ENCODE measurements around the gene CIAO3. TPM values are rescaled to one million over a fixed set of nuclear protein-coding genes. Genes with fewer than 3 reads are reported as not detected.

The CIAO3 gene
- polyA plus RNA-seq, 1 donor from 2014 or later = 57.8 TPM

DNA sequence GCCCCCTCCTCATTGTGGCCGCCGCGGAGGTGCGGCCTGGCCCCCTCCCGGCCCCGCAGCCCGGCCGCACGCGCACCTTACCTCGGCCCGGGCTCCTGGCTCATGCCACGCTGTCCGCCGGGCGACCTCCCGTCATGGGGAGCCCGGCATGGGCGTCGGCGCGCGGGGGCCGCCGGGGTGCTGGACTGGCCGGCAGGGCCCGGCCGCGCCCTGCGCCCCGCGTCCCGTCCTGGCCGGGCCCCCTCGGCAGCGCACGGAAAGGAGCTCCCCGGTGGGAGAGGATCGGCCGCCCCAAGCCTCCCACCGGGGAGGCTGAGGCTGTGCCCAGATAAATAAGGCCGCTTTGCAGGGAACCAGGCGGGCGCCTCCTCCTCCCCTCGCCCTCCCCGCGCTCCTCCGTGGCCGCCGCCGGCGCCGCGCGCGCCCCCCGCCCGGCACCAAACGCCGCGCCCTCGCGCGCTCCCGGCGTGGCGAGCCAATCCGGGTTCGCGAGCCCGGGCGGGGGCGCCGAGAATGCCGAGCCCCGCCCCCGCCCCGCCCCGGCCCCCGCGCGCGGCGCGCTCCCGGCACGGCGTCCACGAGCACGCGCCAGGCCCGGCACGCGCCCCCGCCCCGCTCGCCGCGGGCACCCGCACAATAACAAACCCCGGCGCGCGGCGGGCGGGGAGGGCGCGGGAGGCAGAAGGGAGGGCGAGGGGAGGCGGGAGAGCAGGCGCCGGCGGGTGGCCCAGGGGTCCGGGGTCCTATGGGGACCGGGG, 35.2 kb downstream of the CIAO3 start, which contains the start of gene FBXL16:
FBXL16 (minus strand) TSS at position 371 of the 758 bp plus-strand sequence. CDS start 8,396 bp downstream, outside the sequence.
- Histone ChIP-seq H3K27ac (ENCODE audit: low read length) (peak within 1 kb of the TSS; percentile 86), H4K20me1 (ENCODE audit: insufficient read depth) (peaks cover 37% of the 10 kb centered on the region), H3K4me2 (ENCODE audit: low read length) (peak within 1 kb of the TSS; percentile 87), H3K4me3 (ENCODE audit: low read length) (peak within 1 kb of the TSS; percentile 96), H3K9ac (ENCODE audit: low read length) (peak within 1 kb of the TSS; percentile 89), H3K9me2 (ENCODE audit: insufficient read depth, low read length) (no peaks in the 10 kb centered on the region), H3K9me3 (ENCODE audit: low read length) (no peaks in the 10 kb centered on the region), H3K27me3 (ENCODE audit: insufficient read depth, low read depth, low read length) (peaks cover 18% of the 10 kb centered on the region), H3F3A (ENCODE audit: insufficient read depth, low read length, poor library complexity, severe bottlenecking) (peaks cover under 1% of the 10 kb centered on the region), H2AFZ (ENCODE audit: low read depth, low read length) (peak within 1 kb of the TSS; percentile 2), H3K79me2 (replicated peaks; ENCODE audit: insufficient read depth, low read length) (peaks cover 38% of the 10 kb centered on the region), H3K36me3 (ENCODE audit: insufficient read depth, low read length) (no peaks in the 10 kb centered on the region)
- TF ChIP-seq EP300 (conservative IDR thresholded peaks at IDR 0.05; ENCODE audit: poor library complexity, severe bottlenecking) (peak; percentile 18), MXI1 (conservative IDR thresholded peaks at IDR 0.05; ENCODE audit: poor library complexity, severe bottlenecking) (peak; percentile 47), POLR2AphosphoS5 (IDR thresholded peaks at IDR 0.05) (peak; percentile 54)
- TF ChIP-seq, protein P1, sequence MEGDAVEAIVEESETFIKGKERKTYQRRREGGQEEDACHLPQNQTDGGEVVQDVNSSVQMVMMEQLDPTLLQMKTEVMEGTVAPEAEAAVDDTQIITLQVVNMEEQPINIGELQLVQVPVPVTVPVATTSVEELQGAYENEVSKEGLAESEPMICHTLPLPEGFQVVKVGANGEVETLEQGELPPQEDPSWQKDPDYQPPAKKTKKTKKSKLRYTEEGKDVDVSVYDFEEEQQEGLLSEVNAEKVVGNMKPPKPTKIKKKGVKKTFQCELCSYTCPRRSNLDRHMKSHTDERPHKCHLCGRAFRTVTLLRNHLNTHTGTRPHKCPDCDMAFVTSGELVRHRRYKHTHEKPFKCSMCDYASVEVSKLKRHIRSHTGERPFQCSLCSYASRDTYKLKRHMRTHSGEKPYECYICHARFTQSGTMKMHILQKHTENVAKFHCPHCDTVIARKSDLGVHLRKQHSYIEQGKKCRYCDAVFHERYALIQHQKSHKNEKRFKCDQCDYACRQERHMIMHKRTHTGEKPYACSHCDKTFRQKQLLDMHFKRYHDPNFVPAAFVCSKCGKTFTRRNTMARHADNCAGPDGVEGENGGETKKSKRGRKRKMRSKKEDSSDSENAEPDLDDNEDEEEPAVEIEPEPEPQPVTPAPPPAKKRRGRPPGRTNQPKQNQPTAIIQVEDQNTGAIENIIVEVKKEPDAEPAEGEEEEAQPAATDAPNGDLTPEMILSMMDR (IDR thresholded peaks at IDR 0.05; ENCODE audit: poor library complexity, severe bottlenecking) = no peak

DNA sequence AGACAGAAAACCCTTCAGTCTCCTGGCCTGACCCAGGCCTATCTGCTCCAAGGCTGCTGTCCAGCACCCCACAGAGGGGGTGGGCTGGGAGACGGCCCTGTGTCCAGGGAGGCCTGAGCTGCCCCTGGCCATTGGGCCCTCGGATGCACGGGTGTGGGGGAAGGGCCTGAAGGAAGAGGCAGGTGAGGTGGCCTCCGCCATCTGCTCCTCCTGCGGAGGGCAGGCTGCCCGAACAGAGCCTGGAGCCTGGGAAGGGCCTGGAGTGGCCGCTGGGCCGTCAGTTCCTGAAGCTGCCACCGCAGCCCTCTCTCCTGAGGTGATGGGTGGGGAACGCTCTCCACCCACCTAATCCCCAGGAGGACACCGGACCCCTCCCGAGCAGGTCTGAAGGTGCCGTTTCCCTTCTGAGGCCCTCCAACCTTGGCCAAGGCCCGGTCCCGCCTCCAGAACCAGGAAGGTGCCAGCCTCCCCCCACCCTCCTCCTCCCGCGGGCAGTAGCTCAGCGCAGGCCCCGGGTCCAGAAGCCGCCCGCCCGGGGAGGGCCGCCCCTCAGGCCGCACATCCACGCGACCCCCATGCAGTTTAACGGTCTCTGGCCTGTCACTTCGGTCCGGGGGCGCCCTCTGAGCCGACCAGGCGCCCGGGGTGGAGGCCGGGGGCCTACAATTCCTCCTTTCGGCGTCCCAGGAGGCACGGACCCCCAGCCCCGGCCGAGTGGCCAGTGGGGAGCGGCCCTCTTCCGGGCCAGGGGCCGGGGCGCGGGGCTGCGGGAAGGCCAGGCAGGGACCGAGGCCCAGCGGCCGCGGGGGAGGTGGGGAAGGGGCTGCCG, 36.0 kb downstream of the CIAO3 start:
- Histone ChIP-seq H3K9ac (ENCODE audit: low read length) (peak overlapping the region; percentile 89), H3K4me3 (ENCODE audit: low read length) (peak overlapping the region; percentile 96)
- TF ChIP-seq, protein P1 (IDR thresholded peaks at IDR 0.05; ENCODE audit: poor library complexity, severe bottlenecking) = peak; percentile 13
- TF ChIP-seq, protein P2, sequence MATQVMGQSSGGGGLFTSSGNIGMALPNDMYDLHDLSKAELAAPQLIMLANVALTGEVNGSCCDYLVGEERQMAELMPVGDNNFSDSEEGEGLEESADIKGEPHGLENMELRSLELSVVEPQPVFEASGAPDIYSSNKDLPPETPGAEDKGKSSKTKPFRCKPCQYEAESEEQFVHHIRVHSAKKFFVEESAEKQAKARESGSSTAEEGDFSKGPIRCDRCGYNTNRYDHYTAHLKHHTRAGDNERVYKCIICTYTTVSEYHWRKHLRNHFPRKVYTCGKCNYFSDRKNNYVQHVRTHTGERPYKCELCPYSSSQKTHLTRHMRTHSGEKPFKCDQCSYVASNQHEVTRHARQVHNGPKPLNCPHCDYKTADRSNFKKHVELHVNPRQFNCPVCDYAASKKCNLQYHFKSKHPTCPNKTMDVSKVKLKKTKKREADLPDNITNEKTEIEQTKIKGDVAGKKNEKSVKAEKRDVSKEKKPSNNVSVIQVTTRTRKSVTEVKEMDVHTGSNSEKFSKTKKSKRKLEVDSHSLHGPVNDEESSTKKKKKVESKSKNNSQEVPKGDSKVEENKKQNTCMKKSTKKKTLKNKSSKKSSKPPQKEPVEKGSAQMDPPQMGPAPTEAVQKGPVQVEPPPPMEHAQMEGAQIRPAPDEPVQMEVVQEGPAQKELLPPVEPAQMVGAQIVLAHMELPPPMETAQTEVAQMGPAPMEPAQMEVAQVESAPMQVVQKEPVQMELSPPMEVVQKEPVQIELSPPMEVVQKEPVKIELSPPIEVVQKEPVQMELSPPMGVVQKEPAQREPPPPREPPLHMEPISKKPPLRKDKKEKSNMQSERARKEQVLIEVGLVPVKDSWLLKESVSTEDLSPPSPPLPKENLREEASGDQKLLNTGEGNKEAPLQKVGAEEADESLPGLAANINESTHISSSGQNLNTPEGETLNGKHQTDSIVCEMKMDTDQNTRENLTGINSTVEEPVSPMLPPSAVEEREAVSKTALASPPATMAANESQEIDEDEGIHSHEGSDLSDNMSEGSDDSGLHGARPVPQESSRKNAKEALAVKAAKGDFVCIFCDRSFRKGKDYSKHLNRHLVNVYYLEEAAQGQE (IDR thresholded peaks at IDR 0.05; ENCODE audit: borderline replicate concordance) = no peak

More for the DNA sequence above, 36.0 kb downstream of the CIAO3 start:
- Histone ChIP-seq H3K79me2 (replicated peaks; ENCODE audit: insufficient read depth, low read length) (peaks cover 43% of the 10 kb centered on the region), H4K20me1 (ENCODE audit: insufficient read depth) (peaks cover 45% of the 10 kb centered on the region), H3K4me2 (ENCODE audit: low read length) (peak overlapping the region; percentile 87), H3K36me3 (ENCODE audit: insufficient read depth, low read length) (no peaks in the 10 kb centered on the region), H3K27ac (ENCODE audit: low read length) (peak overlapping the region; percentile 34), H3F3A (ENCODE audit: insufficient read depth, low read length, poor library complexity, severe bottlenecking) (no peaks in the 10 kb centered on the region), H3K27me3 (ENCODE audit: insufficient read depth, low read depth, low read length) (peaks cover 26% of the 10 kb centered on the region), H2AFZ (ENCODE audit: low read depth, low read length) (no peak overlapping the region), H3K9me3 (ENCODE audit: low read length) (no peaks in the 10 kb centered on the region), H3K9me2 (ENCODE audit: insufficient read depth, low read length) (no peaks in the 10 kb centered on the region)
